Activated CD4-positive, CD25-positive, alpha-beta regulatory T cell treated with anti-CD3 and anti-CD28 coated beads, Interleukin-2, amount 50 U/mL, for 72 hours (primary cell): ENCODE data around the gene EPHA2.

Source experiments
- DNase-seq: peaks from one replicate; pipeline ENCODE4 v3.0.0; 2021

The EPHA2 gene

GRCh38 chr1:16133007-16133961 lies 22.6 kb downstream of the EPHA2 start:
- no peak for DNase-seq

DNA sequence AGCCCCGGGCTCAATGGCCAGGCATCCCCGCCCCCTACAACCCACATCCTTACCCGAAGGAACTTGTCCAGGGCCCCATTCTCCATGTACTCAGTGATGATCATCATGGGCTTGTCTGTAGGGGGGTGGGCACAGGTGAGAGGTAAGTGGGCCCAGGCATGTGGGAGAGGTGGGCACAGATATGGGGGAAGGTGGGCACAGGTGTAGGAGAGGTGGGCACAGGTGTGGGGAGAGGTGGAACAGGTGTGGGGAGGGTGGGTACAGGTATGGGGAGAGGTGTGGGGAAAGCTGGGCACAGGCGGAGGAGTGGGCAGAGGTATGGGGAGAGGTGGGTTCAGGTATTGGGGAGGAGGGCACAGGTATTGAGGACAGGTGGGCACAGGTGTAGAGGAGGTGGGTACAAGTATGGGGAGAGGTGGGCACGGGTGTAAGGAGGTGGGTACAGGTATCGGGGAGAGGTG lies 23.5 kb downstream of the EPHA2 start:
- no peak for DNase-seq

DNA sequence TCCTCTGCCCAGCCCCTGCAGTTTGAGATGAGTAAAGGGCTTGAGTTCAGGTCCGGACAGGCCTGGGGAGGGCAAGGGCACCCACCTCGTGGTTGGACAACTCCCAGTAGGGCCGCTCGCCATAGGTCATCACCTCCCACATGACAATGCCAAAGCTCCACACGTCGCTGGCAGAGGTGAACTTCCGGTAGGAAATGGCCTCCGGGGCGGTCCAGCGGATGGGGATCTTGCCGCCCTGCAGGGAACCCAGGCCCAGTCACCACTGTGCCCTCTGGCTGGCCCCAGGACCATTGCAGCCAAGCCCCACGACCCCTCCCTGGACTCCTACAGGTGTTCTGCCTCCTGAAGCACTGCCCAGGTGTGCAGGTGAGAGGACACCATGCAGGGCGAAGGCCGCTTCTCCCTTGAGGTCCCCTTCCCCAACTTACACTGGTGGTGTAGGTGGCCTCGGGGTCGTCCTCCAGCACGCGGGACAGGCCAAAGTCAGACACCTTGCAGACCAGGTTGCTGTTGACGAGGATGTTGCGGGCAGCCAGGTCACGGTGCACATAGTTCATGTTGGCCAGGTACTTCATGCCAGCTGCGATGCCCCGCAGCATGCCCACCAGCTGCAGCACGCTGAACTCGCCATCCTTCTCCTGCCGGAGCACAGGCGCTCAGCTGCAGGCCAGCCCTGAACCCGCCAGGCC lies 24.1 kb downstream of the EPHA2 start:
- no peak for DNase-seq

GRCh38 chr1:16130827-16131226 lies 25.0 kb downstream of the EPHA2 start:
- DNase-seq = no peak

DNA sequence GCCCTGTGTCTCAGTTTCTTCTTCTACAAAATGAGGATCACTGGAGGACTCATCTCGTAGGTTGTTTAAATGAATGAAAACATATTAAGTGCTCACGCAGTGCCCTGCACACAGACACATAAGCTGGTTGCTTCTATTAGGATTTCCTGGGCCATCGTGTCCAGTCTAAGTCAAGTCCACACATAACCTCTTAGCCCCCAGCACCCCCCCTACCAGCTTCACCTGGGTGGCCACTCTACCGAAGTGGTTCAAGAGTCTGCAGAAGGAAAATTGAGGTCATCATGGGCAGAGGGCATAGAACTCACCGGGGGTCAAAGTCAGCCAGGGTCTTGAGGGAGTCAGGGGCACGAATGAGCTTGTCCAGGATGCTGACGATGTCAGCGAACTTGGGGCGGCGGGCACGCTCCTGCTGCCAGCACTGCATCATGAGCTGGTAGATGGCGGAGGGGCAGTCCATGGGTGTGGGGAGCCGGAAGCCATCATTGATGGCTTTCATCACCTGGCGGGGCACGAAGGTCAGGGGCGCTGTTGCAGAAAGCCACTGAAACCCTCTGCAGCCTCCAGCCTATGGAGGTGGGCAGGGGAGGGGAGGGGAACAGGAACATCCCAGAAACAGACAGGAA lies 25.8 kb downstream of the EPHA2 start:
- DNase-seq = no peak

- no peak for DNase-seq
These were observed 26.6 kb downstream of the EPHA2 start for GRCh38 chr1:16129316-16129715.

DNA sequence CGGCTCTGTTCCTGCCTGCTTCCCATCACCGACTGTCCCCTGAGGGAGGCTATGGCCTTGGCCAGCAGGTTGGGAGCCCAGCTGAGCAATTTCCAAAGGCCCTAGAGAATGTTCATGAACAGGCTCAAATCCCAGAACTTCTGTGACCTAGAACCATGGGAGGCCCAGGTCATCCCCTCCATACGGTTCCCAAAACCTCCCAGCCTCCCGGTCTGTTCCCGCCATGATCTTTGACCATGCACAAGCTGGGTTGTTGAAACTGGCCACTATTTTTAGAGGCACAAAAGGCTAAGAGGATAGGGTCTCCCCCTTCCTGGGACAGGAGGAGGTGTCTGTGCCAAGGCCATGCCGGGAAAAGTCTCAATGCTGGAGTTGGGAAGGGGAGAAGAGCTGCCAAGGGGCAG lies 27.5 kb downstream of the EPHA2 start:
- DNase-seq = no peak

DNA sequence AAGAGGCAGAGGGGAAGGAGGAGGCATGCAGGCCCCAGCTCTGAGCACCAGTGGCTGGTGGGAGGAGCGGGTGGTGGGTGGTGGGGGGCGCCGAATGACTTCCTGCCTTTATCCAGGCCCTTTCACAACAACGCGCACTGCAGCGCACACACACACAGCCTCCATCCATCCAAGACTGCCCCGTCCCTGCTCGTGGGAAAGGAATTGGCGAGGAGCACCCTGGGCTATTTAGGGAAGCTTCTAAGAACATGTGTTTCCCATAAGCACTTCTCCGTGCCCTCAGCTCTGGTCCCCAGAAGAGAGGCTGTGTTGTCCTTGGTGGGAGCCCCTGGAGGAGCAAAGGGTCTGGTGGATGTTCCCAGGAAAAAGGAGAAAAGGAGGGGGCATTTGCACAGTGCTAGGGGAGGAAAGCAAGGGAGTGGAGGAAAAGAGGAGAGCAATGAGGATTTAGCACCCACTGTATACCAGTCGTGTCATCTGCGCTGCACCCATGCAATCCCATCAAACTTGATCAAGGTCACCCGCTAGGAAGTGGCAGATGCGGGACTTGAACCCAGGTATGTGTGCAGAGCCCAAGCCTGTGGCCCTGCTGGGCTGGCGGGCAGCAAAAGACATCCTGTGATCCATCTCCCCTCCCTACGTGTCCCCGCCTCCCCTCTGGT lies 28.1 kb downstream of the EPHA2 start:
- DNase-seq = no peak

- no peak for DNase-seq
These were observed 28.9 kb downstream of the EPHA2 start for GRCh38 chr1:16126743-16127515.

GRCh38 chr1:16126160-16126559 lies 29.7 kb downstream of the EPHA2 start:
- DNase-seq = no peak

- DNase-seq = no peak
These were observed 30.4 kb downstream of the EPHA2 start for GRCh38 chr1:16125483-16125882.

DNA sequence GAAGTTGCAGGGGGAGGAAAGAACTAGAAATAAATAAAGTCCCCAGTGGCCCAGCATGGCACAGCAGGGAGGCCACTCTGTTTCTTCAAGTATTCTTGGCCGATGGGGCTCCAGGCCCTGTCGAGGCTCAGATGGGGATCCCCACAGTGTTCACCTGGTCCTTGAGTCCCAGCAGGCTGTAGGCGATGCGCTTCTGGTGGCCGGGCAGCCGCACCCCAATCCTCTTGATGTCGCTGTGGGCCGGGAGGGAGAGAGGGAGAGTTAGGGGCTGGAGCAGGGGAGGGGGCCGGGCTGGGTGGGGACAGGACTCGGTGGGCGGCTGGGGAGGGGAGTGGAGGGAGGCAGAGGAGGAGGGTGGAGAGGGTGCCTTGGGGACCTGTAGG lies 30.8 kb downstream of the EPHA2 start:
- no peak for DNase-seq

DNA sequence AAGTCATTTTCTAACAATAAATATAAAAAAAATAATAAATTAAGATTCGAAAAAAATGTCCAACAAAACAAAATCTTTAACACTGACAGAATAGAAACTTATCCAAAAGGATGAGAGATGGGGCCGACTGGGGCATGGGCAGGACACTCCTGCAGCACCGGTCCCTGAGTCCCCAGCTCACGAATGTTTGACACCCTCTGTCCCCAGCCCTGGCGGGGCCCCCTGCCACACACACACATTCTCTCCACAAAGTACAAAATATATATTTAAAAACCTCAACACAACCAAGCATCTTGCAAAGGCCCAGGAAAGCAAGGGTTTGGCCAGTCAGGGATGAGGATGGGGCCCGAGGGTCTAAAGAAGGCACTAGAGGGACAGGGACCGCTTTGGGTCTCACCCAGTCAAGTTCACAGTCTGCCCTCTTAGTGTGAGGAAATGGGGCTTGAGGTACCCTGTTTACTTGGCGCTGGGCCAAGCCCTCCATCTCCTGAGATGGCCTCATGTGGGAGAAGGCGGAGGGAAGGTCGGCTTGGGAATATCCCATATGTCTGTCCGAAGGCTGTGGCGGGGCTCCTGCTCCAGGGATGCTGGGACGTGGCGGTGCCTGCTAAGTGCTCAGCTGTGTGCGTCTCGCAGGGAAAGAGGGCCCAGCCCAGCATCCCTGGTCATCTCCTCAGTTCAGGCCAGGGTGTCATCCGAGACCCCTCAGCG lies 31.3 kb downstream of the EPHA2 start:
- DNase-seq = no peak

DNA sequence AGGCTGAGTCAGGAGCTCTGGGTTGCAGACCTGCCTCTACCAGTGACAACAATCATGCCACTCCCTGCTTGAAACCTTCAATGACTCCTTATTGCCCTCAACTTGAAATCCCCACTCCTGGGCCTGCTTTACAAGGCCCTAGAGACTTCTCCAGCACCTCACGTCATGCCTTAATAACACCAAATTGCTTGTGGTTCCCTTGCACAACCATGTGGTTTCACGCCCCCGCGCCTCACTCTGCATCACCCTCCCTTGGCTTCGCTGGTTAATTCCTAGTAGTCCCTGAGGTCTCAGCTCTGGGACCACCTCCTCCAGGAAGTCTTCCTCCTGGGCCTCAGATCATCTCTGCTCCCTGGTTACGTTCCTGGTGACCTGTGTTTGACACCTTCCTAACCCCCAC lies 33.0 kb downstream of the EPHA2 start:
- DNase-seq = no peak

DNA sequence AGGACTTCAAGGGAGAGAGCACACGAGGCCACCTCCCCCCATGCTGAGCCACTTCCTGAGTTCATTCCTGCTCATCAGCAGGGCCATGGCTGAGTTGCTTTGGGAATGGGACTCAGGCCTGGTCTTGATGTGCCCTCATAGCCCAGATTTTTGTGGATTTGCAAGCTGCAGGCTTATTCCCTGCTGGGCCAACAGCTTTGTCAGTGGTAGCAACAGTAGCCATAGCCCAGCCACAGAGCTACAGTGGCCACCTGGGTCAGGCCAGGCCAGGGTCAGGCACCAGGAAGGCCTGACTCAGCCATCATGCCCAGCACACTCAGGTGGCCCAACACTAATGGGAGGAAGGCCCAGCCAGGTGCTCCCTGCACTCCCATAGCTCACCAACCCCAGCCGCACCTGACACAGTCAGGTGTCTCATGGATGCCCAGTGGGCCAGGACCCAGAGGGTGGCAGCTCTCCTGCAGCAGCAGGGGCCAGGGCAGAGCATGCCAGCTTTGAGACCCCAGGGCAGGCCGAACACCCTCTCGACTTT lies 33.5 kb downstream of the EPHA2 start:
- DNase-seq = no peak

GRCh38 chr1:16120940-16121410 lies 34.9 kb downstream of the EPHA2 start:
- DNase-seq = no peak

DNA sequence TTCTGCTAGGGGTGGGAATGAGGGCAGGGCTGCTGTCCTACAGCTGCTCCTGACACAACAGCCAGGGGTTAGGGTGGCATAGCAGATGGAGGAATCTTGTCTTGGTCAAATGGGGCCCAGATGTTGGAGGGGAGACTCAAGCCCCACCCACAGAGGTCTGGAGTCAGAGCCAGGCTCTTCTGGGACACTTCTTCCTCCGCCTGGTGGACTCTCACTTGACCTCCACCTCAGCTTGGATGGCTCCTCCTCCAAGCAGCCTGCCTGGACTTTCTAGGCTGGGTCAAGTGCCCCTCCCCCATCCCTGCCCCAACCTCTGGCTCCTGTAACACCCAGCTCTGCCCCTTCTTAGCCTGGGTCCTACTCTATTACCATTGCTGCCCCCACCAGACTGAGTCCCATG lies 35.5 kb downstream of the EPHA2 start:
- no peak for DNase-seq

- no peak for DNase-seq
These were observed 35.9 kb downstream of the EPHA2 start for GRCh38 chr1:16119926-16120325.

GRCh38 chr1:16119504-16119903 lies 36.4 kb downstream of the EPHA2 start:
- DNase-seq = no peak

GRCh38 chr1:16118706-16119105 lies 37.2 kb downstream of the EPHA2 start:
- DNase-seq = no peak

GRCh38 chr1:16117936-16118335 lies 37.9 kb downstream of the EPHA2 start:
- DNase-seq = no peak
